ENCODE measurements around the gene UBE2I. TPM values are rescaled to one million over a fixed set of nuclear protein-coding genes. Genes with fewer than 3 reads are reported as not detected.
"Not testable (repeated sequence)": the region's sequence is repeated elsewhere in the genome, so short reads cannot be mapped to it uniquely, and the experiment has no call there.

Gene UBE2I
- total and polyA plus RNA-seq, 2 donors (not counting 1 experiment from before 2014, with no cell fraction given): 42.1 to 142 TPM

DNA sequence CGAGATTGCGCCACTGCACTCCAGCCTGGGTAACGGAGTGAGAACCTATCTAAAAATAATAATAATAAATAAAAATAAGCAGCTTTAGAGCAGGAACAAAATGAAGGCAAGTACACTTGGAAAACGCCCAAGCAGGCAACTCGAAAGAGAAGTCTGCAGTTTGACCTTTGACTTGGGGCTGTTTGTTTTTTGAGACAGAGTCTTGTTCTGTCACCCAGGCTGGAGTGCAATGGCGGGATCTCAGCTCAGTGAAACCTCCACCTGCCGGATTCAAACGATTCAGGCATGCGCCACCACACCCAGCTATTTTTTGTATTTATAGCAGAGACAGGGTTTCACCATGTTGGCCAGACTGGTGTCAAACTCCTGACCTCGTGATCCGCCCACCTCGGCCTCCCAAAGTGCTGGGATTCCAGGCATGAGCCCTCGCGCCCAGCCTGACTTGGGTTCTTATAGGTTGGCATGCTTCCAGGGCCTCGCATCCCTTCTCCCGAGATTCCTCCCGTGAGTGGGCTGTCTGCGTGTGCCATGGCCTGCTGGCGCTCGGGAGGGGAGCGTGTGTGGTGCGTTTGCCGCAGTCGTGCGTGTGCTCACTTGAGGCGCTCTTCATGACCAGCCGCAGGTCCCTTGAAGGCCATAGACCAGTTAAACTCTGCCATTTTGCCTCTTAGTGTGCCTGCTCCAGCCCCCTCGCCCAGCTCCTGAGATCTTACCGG is 18.4 kb upstream of the UBE2I start:
- Histone ChIP-seq H3K36me3 (ENCODE audit: control insufficient read depth, insufficient read depth, low read length) (no peaks in the 10 kb centered on the region), H3K9ac (ENCODE audit: insufficient read depth, low read length) (no peak overlapping the region), H2AFZ (ENCODE audit: low read length) (no peak overlapping the region), H3K4me1 (ENCODE audit: control insufficient read depth, extremely low read depth, insufficient read depth, low read length) (no peaks in the 10 kb centered on the region), H3K4me2 (ENCODE audit: extremely low read depth, insufficient read depth, low read length) (no peak overlapping the region), H3K27me3 (ENCODE audit: control insufficient read depth, insufficient read depth, low read length) (peaks cover 20% of the 10 kb centered on the region), H4K20me1 (ENCODE audit: control insufficient read depth, extremely low read depth, insufficient read depth, low read length) (no peaks in the 10 kb centered on the region), H3K79me2 (ENCODE audit: control insufficient read depth, insufficient read depth, low read length) (no peaks in the 10 kb centered on the region), H3K9me3 (ENCODE audit: control insufficient read depth, insufficient read depth, low read depth, low read length) (no peaks in the 10 kb centered on the region), H3K27ac (ENCODE audit: insufficient read depth, low read length) (no peak overlapping the region), H3K4me3 (replicated peaks in 1 of 4; ENCODE audit: control extremely low read depth in 1 of 4, insufficient read depth in 1 of 4, low read depth in 3 of 4, low read length in 4 of 4) (no peak overlapping the region)
- TF ChIP-seq EZH2 (IDR thresholded peaks at IDR 0.05; ENCODE audit: low read length, missing control alignments): no peak
- TF ChIP-seq, protein P1, sequence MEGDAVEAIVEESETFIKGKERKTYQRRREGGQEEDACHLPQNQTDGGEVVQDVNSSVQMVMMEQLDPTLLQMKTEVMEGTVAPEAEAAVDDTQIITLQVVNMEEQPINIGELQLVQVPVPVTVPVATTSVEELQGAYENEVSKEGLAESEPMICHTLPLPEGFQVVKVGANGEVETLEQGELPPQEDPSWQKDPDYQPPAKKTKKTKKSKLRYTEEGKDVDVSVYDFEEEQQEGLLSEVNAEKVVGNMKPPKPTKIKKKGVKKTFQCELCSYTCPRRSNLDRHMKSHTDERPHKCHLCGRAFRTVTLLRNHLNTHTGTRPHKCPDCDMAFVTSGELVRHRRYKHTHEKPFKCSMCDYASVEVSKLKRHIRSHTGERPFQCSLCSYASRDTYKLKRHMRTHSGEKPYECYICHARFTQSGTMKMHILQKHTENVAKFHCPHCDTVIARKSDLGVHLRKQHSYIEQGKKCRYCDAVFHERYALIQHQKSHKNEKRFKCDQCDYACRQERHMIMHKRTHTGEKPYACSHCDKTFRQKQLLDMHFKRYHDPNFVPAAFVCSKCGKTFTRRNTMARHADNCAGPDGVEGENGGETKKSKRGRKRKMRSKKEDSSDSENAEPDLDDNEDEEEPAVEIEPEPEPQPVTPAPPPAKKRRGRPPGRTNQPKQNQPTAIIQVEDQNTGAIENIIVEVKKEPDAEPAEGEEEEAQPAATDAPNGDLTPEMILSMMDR (conservative IDR thresholded peaks at IDR 0.05 in 1 of 2, IDR thresholded peaks at IDR 0.05 in 1 of 2; ENCODE audit: low read depth in 1 of 2, low read length in 2 of 2): no peak
- no peak for DNase-seq (ENCODE audit: low read depth in 2 of 2)

DNA sequence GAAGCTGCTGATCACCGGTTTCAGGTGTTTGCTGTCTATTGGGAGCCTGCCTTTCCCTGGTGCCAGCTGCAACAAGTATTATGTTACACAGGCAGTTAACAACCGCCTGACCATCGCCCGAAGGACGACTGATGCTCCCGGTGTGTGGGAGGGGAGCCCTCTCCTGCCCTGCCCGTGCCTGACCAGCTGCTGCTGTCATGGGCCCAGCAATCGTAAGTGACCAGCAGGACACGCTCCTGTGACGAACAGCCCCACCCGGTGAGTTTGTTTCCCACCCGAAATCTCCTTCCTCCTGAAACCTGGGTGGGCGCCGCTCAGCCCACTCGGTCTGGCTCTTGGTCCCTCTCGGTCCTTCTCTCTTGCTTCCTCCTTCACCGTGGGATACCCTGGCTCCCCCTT is 17.9 kb upstream of the UBE2I start:
- Histone ChIP-seq H3K4me1 (ENCODE audit: control insufficient read depth, extremely low read depth, insufficient read depth, low read length) (no peaks in the 10 kb centered on the region), H3K79me2 (ENCODE audit: control insufficient read depth, insufficient read depth, low read length) (no peaks in the 10 kb centered on the region), H2AFZ (ENCODE audit: low read length) (no peak overlapping the region), H3K36me3 (ENCODE audit: control insufficient read depth, insufficient read depth, low read length) (no peaks in the 10 kb centered on the region), H4K20me1 (ENCODE audit: control insufficient read depth, extremely low read depth, insufficient read depth, low read length) (no peaks in the 10 kb centered on the region), H3K27me3 (ENCODE audit: control insufficient read depth, insufficient read depth, low read length) (peaks cover 20% of the 10 kb centered on the region), H3K4me3 (replicated peaks in 1 of 4; ENCODE audit: control extremely low read depth in 1 of 4, insufficient read depth in 1 of 4, low read depth in 3 of 4, low read length in 4 of 4) (no peak overlapping the region), H3K9ac (ENCODE audit: insufficient read depth, low read length) (no peak overlapping the region), H3K27ac (ENCODE audit: insufficient read depth, low read length) (no peak overlapping the region), H3K4me2 (ENCODE audit: extremely low read depth, insufficient read depth, low read length) (no peak overlapping the region), H3K9me3 (ENCODE audit: control insufficient read depth, insufficient read depth, low read depth, low read length) (no peaks in the 10 kb centered on the region)
- no peak for DNase-seq (ENCODE audit: low read depth in 2 of 2)
- no peak for TF ChIP-seq EZH2 (IDR thresholded peaks at IDR 0.05; ENCODE audit: low read length, missing control alignments)
- TF ChIP-seq, protein P1 (conservative IDR thresholded peaks at IDR 0.05 in 1 of 2, IDR thresholded peaks at IDR 0.05 in 1 of 2; ENCODE audit: low read depth in 1 of 2, low read length in 2 of 2): no peak

DNA sequence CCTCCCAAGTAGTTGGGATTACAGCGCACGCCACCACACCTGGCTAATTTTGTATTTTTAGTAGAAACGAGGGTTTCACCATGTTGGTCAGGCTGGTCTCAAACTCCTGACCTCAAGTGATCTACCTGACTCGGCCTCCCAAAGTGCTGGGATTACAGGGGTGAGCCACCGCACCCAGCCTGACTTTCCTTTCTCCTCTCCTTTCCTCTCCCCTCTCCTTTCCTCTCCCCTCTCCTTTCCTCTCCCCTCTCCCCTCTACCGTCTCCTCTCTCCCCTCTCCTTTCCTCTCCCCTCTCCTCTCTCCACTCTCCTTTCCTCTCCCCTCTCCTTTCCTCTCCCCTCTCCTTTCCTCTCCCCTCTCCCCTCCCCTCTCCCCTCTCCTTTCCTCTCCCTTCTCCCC is 17.2 kb upstream of the UBE2I start:
- not testable (repeated sequence) for H3K9me3 ChIP-seq (ENCODE audit: control insufficient read depth, insufficient read depth, low read depth, low read length); H3K27ac ChIP-seq (ENCODE audit: insufficient read depth, low read length); H3K79me2 ChIP-seq (ENCODE audit: control insufficient read depth, insufficient read depth, low read length); H3K9ac ChIP-seq (ENCODE audit: insufficient read depth, low read length); DNase-seq (ENCODE audit: low read depth in 2 of 2); H3K4me1 ChIP-seq (ENCODE audit: control insufficient read depth, extremely low read depth, insufficient read depth, low read length); H3K4me3 ChIP-seq (replicated peaks in 1 of 4; ENCODE audit: control extremely low read depth in 1 of 4, insufficient read depth in 1 of 4, low read depth in 3 of 4, low read length in 4 of 4); H4K20me1 ChIP-seq (ENCODE audit: control insufficient read depth, extremely low read depth, insufficient read depth, low read length); H3K36me3 ChIP-seq (ENCODE audit: control insufficient read depth, insufficient read depth, low read length); H3K4me2 ChIP-seq (ENCODE audit: extremely low read depth, insufficient read depth, low read length); H2AFZ ChIP-seq (ENCODE audit: low read length)
- peaks cover 20% of the 10 kb centered on the region for H3K27me3 ChIP-seq (ENCODE audit: control insufficient read depth, insufficient read depth, low read length)

- H3K4me3 ChIP-seq (replicated peaks in 1 of 4; ENCODE audit: control extremely low read depth in 1 of 4, insufficient read depth in 1 of 4, low read depth in 3 of 4, low read length in 4 of 4); H3K4me1 ChIP-seq (ENCODE audit: control insufficient read depth, extremely low read depth, insufficient read depth, low read length); H3K36me3 ChIP-seq (ENCODE audit: control insufficient read depth, insufficient read depth, low read length); H3K9ac ChIP-seq (ENCODE audit: insufficient read depth, low read length); H4K20me1 ChIP-seq (ENCODE audit: control insufficient read depth, extremely low read depth, insufficient read depth, low read length); DNase-seq (ENCODE audit: low read depth in 2 of 2); H3K9me3 ChIP-seq (ENCODE audit: control insufficient read depth, insufficient read depth, low read depth, low read length); H3K4me2 ChIP-seq (ENCODE audit: extremely low read depth, insufficient read depth, low read length); H3K79me2 ChIP-seq (ENCODE audit: control insufficient read depth, insufficient read depth, low read length); H3K27ac ChIP-seq (ENCODE audit: insufficient read depth, low read length); H2AFZ ChIP-seq (ENCODE audit: low read length): not testable (repeated sequence)
- H3K27me3 ChIP-seq (ENCODE audit: control insufficient read depth, insufficient read depth, low read length): peaks cover 16% of the 10 kb centered on the region
Measured at GRCh38 chr16:1292808-1293207, 16.6 kb upstream of the UBE2I start.

All from fibroblast of lung (primary cell).